ENCODE data around the gene RTP2. TPM values are rescaled to one million over a fixed set of nuclear protein-coding genes. Genes with fewer than 3 reads are reported as not detected.

Gene RTP2
- total RNA-seq, 1 donor from 2014 or later = not detected

GRCh38 chr3:187700249-187700648, 2.1 kb downstream of the RTP2 start:
- Mint-ChIP-seq H3K27me3 (ENCODE audit: insufficient read depth, low read depth) (peaks cover 7% of the 10 kb centered on the region), H3K4me3 (no peak overlapping the region), H3K27ac (no peak overlapping the region), H3K36me3 (no peaks in the 10 kb centered on the region), H3K4me1 (no peaks in the 10 kb centered on the region), H3K9me3 (no peaks in the 10 kb centered on the region)
- H2AFZ ChIP-seq (replicated peaks) = no peak overlapping the region
- no peak for TF ChIP-seq EZH2phosphoT487 (IDR thresholded peaks at IDR 0.05)
- TF ChIP-seq EZH2 (IDR thresholded peaks at IDR 0.05) = no peak
- TF ChIP-seq CTCF (IDR thresholded peaks at IDR 0.05) = no peak
- H3K27ac ChIP-seq = no peak overlapping the region
- no peaks in the 10 kb centered on the region for H3K27me3 ChIP-seq
- no peak overlapping the region for H3K9ac ChIP-seq
- no peaks in the 10 kb centered on the region for H3F3A ChIP-seq (ENCODE audit: low read depth)
- H3K4me1 ChIP-seq = no peaks in the 10 kb centered on the region
- H3K4me3 ChIP-seq = no peak overlapping the region
- no peak for DNase-seq (ENCODE audit: low spot score)
- H4K20me1 ChIP-seq (ENCODE audit: low read depth) = no peaks in the 10 kb centered on the region
- H3K9me3 ChIP-seq (ENCODE audit: low read depth) = no peaks in the 10 kb centered on the region
- no peaks in the 10 kb centered on the region for H3K36me3 ChIP-seq
- H3K79me2 ChIP-seq (ENCODE audit: low read depth) = no peaks in the 10 kb centered on the region
- no peak overlapping the region for H3K4me2 ChIP-seq

- Mint-ChIP-seq H3K9me3 (no peaks in the 10 kb centered on the region), H3K4me1 (no peaks in the 10 kb centered on the region), H3K27me3 (ENCODE audit: insufficient read depth, low read depth) (peaks cover 12% of the 10 kb centered on the region), H3K4me3 (no peak overlapping the region), H3K27ac (no peak overlapping the region), H3K36me3 (no peaks in the 10 kb centered on the region)
- no peak overlapping the region for H3K9ac ChIP-seq
- no peak for DNase-seq (ENCODE audit: low spot score)
- TF ChIP-seq EZH2phosphoT487 (IDR thresholded peaks at IDR 0.05) = no peak
- TF ChIP-seq EZH2 (IDR thresholded peaks at IDR 0.05) = no peak
- TF ChIP-seq CTCF (IDR thresholded peaks at IDR 0.05) = no peak
- H3F3A ChIP-seq (ENCODE audit: low read depth) = no peaks in the 10 kb centered on the region
- no peak overlapping the region for H2AFZ ChIP-seq (replicated peaks)
- H4K20me1 ChIP-seq (ENCODE audit: low read depth) = no peaks in the 10 kb centered on the region
- no peaks in the 10 kb centered on the region for H3K27me3 ChIP-seq
- no peak overlapping the region for H3K4me2 ChIP-seq
- no peaks in the 10 kb centered on the region for H3K36me3 ChIP-seq
- no peaks in the 10 kb centered on the region for H3K4me1 ChIP-seq
- H3K27ac ChIP-seq = no peak overlapping the region
- no peaks in the 10 kb centered on the region for H3K9me3 ChIP-seq (ENCODE audit: low read depth)
- H3K79me2 ChIP-seq (ENCODE audit: low read depth) = no peaks in the 10 kb centered on the region
- no peak overlapping the region for H3K4me3 ChIP-seq
Observed at GRCh38 chr3:187698499-187699399, 3.6 kb downstream of the RTP2 start.

GRCh38 chr3:187696021-187696420, 6.3 kb downstream of the RTP2 start:
- Mint-ChIP-seq H3K27ac (no peak overlapping the region), H3K4me3 (no peak overlapping the region), H3K4me1 (no peaks in the 10 kb centered on the region), H3K9me3 (no peaks in the 10 kb centered on the region), H3K36me3 (no peaks in the 10 kb centered on the region), H3K27me3 (ENCODE audit: insufficient read depth, low read depth) (peaks cover 15% of the 10 kb centered on the region)
- Histone ChIP-seq H3K27ac (no peak overlapping the region), H2AFZ (replicated peaks) (no peak overlapping the region), H3K9me3 (ENCODE audit: low read depth) (no peaks in the 10 kb centered on the region), H3K4me1 (no peaks in the 10 kb centered on the region), H3K79me2 (ENCODE audit: low read depth) (no peaks in the 10 kb centered on the region), H3K4me2 (no peak overlapping the region), H3F3A (ENCODE audit: low read depth) (no peaks in the 10 kb centered on the region), H4K20me1 (ENCODE audit: low read depth) (no peaks in the 10 kb centered on the region), H3K27me3 (no peaks in the 10 kb centered on the region), H3K36me3 (no peaks in the 10 kb centered on the region), H3K9ac (no peak overlapping the region), H3K4me3 (no peak overlapping the region)
- no peak for DNase-seq (ENCODE audit: low spot score)
- TF ChIP-seq CTCF (IDR thresholded peaks at IDR 0.05) (no peak), EZH2 (IDR thresholded peaks at IDR 0.05) (no peak)

Data from neural progenitor cell (in vitro differentiated cells).